ENCODE results near the gene DALRD3. TPM values are rescaled to one million over a fixed set of nuclear protein-coding genes. Genes with fewer than 3 reads are reported as not detected.
A peak's percentile ranks its signal among the peaks of the same experiment; 100 is the strongest.

The DALRD3 gene
- total and polyA plus RNA-seq, 4 donors, result 7.9 to 10.6 (median 9.3) TPM

- Histone ChIP-seq H3K9me3 (ENCODE audit: control insufficient read depth in 4 of 4, low read length in 3 of 4) (no peaks in the 10 kb centered on the region), H3K36me3 (ENCODE audit: control insufficient read depth in 4 of 4, insufficient read depth in 3 of 4, low read depth in 1 of 4, low read length in 3 of 4) (peaks cover 0 to 4% (median under 1%) of the 10 kb centered on the region in 4 donors), H3K4me3 (ENCODE audit: low read depth in 1 of 3, low read length in 3 of 3) (peak overlapping the region; percentile 62 to 93 (median 87)), H3K4me1 (ENCODE audit: control insufficient read depth in 4 of 4, insufficient read depth in 4 of 4, low read length in 3 of 4) (peaks cover 3 to 22% (median 15%) of the 10 kb centered on the region in 4 donors), H3K27me3 (ENCODE audit: control insufficient read depth in 4 of 4, insufficient read depth in 4 of 4, low read length in 3 of 4) (no peaks in the 10 kb centered on the region), H3K9ac (ENCODE audit: low read depth in 1 of 2, low read length in 2 of 2) (peak overlapping the region in 1 of 2 donors; percentile 58), H3K27ac (ENCODE audit: low read depth in 1 of 2, low read length in 2 of 2) (peak overlapping the region; percentile 70 to 79)
- peak; percentile 53 for DNase-seq (ENCODE audit: low spot score)
- 16% methylated on average over 40 of the region's 40 CpGs for WGBS
- TF ChIP-seq NR2F2 (IDR thresholded peaks at IDR 0.05) (no peak), CTCF (IDR thresholded peaks at IDR 0.05; ENCODE audit: low read depth, low read length, missing input control) (no peak), YY1 (IDR thresholded peaks at IDR 0.05) (peak; percentile 61), RAD21 (IDR thresholded peaks at IDR 0.05) (no peak), RXRA (IDR thresholded peaks at IDR 0.05) (no peak)
Observed at GRCh38 chr3:48990636-48991469, 27.5 kb downstream of the DALRD3 start.

GRCh38 chr3:48989796-48990635, 28.4 kb downstream of the DALRD3 start, which contains the start of gene P4HTM:
P4HTM (plus strand) TSS chr3:48990241; CDS start chr3:48990257, 16 bp downstream.
- peak within 1 kb of the TSS; percentile 70 to 79 for H3K27ac ChIP-seq (ENCODE audit: low read depth in 1 of 2, low read length in 2 of 2)
- no peaks in the 10 kb centered on the region for H3K9me3 ChIP-seq (ENCODE audit: control insufficient read depth in 4 of 4, low read length in 3 of 4)
- peaks cover 3 to 22% (median 15%) of the 10 kb centered on the region in 4 donors for H3K4me1 ChIP-seq (ENCODE audit: control insufficient read depth in 4 of 4, insufficient read depth in 4 of 4, low read length in 3 of 4)
- peaks cover 0 to 9% (median 3%) of the 10 kb centered on the region in 4 donors for H3K36me3 ChIP-seq (ENCODE audit: control insufficient read depth in 4 of 4, insufficient read depth in 3 of 4, low read depth in 1 of 4, low read length in 3 of 4)
- H3K4me3 ChIP-seq (ENCODE audit: low read depth in 1 of 3, low read length in 3 of 3), result peak within 1 kb of the TSS; percentile 62 to 93 (median 87)
- H3K27me3 ChIP-seq (ENCODE audit: control insufficient read depth in 4 of 4, insufficient read depth in 4 of 4, low read length in 3 of 4), result no peaks in the 10 kb centered on the region
- TF ChIP-seq REST (IDR thresholded peaks at IDR 0.05) (no peak), YY1 (IDR thresholded peaks at IDR 0.05) (peak; percentile 35), FOXA2 (IDR thresholded peaks at IDR 0.05) (no peak), GABPA (IDR thresholded peaks at IDR 0.05 in 1 of 2, conservative IDR thresholded peaks at IDR 0.05 in 1 of 2) (no peak), NR2F2 (IDR thresholded peaks at IDR 0.05) (peak; percentile 30), HNF4A (conservative IDR thresholded peaks at IDR 0.05) (no peak), EGR1 (IDR thresholded peaks at IDR 0.05; ENCODE audit: low read depth in 2 of 2) (peak in 1 of 2 donors; percentile 46), RXRA (IDR thresholded peaks at IDR 0.05) (no peak), JUND (IDR thresholded peaks at IDR 0.05) (peak; percentile 60 to 72), FOXA1 (IDR thresholded peaks at IDR 0.05) (no peak), RAD21 (IDR thresholded peaks at IDR 0.05) (peak in 1 of 2 donors; percentile 41)
- peak; percentile 81 for DNase-seq (ENCODE audit: low spot score)
- peak within 1 kb of the TSS in 1 of 2 donors; percentile 58 for H3K9ac ChIP-seq (ENCODE audit: low read depth in 1 of 2, low read length in 2 of 2)
- under 1% methylated on average over 91 of the region's 91 CpGs for WGBS

Measured in liver (tissue), 9 donors.